ENCODE measurements around the gene CAPN5. TPM values are rescaled to one million over a fixed set of nuclear protein-coding genes. Genes with fewer than 3 reads are reported as not detected.

CAPN5 gene
- total and polyA plus RNA-seq, 2 of the 8 experiments (the other 6 are each of a cell fraction or from before 2014, with no cell fraction given) = 21.5 to 22.4 TPM

DNA sequence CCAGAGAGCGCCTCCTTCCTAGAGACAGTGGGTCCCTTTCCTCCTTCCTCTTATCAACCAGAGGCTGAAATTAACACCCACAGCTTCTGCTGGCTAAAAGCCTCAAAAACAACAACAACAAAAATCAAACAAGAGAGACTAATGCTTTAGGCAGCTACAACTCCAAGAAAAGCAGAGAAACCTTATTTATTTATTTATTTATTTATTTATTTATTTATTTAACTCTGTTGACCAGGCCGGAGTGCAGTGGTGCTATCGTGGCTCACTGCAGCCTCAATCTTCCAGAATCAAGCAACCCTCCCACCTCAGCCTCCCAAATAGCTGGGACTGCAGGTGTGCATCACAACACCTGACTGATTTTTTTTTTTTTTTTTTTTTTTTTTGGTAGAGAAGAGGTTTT lies 35.2 kb upstream of the CAPN5 start:
- Histone ChIP-seq H2BK5ac (ENCODE audit: low read depth, low read length) (no peak overlapping the region), H4K5ac (ENCODE audit: insufficient read length, low read depth, low read length) (no peak overlapping the region), H4K20me1 (replicated peaks in 1 of 2; ENCODE audit: control insufficient read depth in 1 of 2, insufficient read depth in 2 of 2, low read length in 2 of 2) (no peaks in the 10 kb centered on the region), H2BK12ac (ENCODE audit: low read depth, low read length) (no peak overlapping the region), H3K18ac (ENCODE audit: extremely low read depth, low read length) (no peak overlapping the region), H3K23ac (ENCODE audit: insufficient read length) (no peak overlapping the region), H3K79me2 (ENCODE audit: control insufficient read depth in 1 of 2, insufficient read depth in 2 of 2, low read length in 2 of 2) (no peaks in the 10 kb centered on the region), H3K27ac (ENCODE audit: low read depth, low read length) (no peak overlapping the region), H2BK120ac (replicated peaks; ENCODE audit: low read depth, low read length) (no peak overlapping the region), H2BK15ac (ENCODE audit: low read length) (no peak overlapping the region), H3K9me3 (ENCODE audit: insufficient read depth in 2 of 2, low read depth in 1 of 2, low read length in 1 of 2) (no peaks in the 10 kb centered on the region), H3K14ac (ENCODE audit: insufficient read length) (no peak overlapping the region), H3K4me3 (ENCODE audit: extremely low read depth in 1 of 4, insufficient read depth in 2 of 4, low read depth in 3 of 4, low read length in 4 of 4) (no peak overlapping the region), H3K4ac (replicated peaks; ENCODE audit: insufficient read length, low read depth, low read length) (no peak overlapping the region), H2AK5ac (ENCODE audit: low read depth, low read length) (no peak overlapping the region), H3K79me1 (ENCODE audit: low read depth, low read length) (no peaks in the 10 kb centered on the region), H3K56ac (replicated peaks; ENCODE audit: insufficient read length, low read depth, low read length) (no peak overlapping the region), H2BK20ac (ENCODE audit: low read length) (no peak overlapping the region), H3K23me2 (ENCODE audit: low read depth, low read length) (no peaks in the 10 kb centered on the region), H3K27me3 (replicated peaks in 1 of 4; ENCODE audit: control insufficient read depth in 3 of 4, extremely low read depth in 1 of 4, insufficient read depth in 3 of 4, low read length in 3 of 4) (0 out of 7 replicates have a peak, but pooled peaks cover 0 to 2% (median 0%) of the 10 kb centered on the region in 4 experiments), H3K4me1 (replicated peaks in 1 of 4; ENCODE audit: control insufficient read depth in 3 of 4, insufficient read depth in 4 of 4, low read length in 3 of 4) (peaks cover 0 to 6% (median 0%) of the 10 kb centered on the region in 4 experiments; a peak in 4 of 7 replicates), H3K36me3 (ENCODE audit: control insufficient read depth in 2 of 4, insufficient read depth in 4 of 4, low read length in 3 of 4) (no peaks in the 10 kb centered on the region), H3K4me2 (ENCODE audit: insufficient read depth in 1 of 2, low read depth in 2 of 2, low read length in 2 of 2) (no peak overlapping the region), H4K8ac (ENCODE audit: extremely low read depth, insufficient read depth, low read length) (no peak overlapping the region), H2AFZ (ENCODE audit: low read length) (no peak overlapping the region), H3K9ac (replicated peaks in 1 of 4; ENCODE audit: extremely low read depth in 1 of 4, low read depth in 3 of 4, low read length in 3 of 4) (no peak overlapping the region), H4K91ac (replicated peaks; ENCODE audit: insufficient read length, low read length) (no peak overlapping the region)
- DNase-seq (ENCODE audit: low read depth in 1 of 2, low spot score in 2 of 2) (no peak), FAIRE-seq (no peak)
- ChIA-PET POLR2A (ENCODE audit: partially characterized antibody) (interaction anchor here (1.1 kb wide), 1 partner anchor 10 kb away, joined by 4 read pairs; no protein-coding TSS in a partner anchor), CTCF (ENCODE audit: partially characterized antibody) (interaction anchor here (0.5 to 3.1 kb wide), 10 partner anchors 9 to 308 kb away, joined by 3 to 14 read pairs (median 4); no protein-coding TSS in a partner anchor)
- 96% methylated on average over 3 of the region's 3 CpGs; no CpG with 5 or more reads in 1 of the 2 experiments for WGBS, 2 experiments (ENCODE audit: extremely low coverage in 1 of 2, insufficient coverage in 1 of 2, insufficient read length in 1 of 2, insufficient replicate concordance in 2 of 2, low coverage in 1 of 2, low lambda C conversion rate in 2 of 2, missing lambda C conversion rate in 1 of 2)
- TF ChIP-seq, protein P1, sequence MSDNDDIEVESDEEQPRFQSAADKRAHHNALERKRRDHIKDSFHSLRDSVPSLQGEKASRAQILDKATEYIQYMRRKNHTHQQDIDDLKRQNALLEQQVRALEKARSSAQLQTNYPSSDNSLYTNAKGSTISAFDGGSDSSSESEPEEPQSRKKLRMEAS (IDR thresholded peaks at IDR 0.05) = no peak
- no peak for TF ChIP-seq KDM4A (IDR thresholded peaks at IDR 0.05; ENCODE audit: low read depth, low read length, severe bottlenecking)
- TF ChIP-seq JUN (IDR thresholded peaks at IDR 0.05; ENCODE audit: low read depth, low read length) = no peak
- TF ChIP-seq, protein P2, sequence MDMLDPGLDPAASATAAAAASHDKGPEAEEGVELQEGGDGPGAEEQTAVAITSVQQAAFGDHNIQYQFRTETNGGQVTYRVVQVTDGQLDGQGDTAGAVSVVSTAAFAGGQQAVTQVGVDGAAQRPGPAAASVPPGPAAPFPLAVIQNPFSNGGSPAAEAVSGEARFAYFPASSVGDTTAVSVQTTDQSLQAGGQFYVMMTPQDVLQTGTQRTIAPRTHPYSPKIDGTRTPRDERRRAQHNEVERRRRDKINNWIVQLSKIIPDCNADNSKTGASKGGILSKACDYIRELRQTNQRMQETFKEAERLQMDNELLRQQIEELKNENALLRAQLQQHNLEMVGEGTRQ (IDR thresholded peaks at IDR 0.05; ENCODE audit: low read length) = no peak
- no peak for TF ChIP-seq CTBP2 (IDR thresholded peaks at IDR 0.05; ENCODE audit: borderline replicate concordance, insufficient read depth, insufficient read length, low read length)
- no peak for TF ChIP-seq BRCA1 (IDR thresholded peaks at IDR 0.05; ENCODE audit: low read depth, low read length)
- TF ChIP-seq ZNF274 (IDR thresholded peaks at IDR 0.05; ENCODE audit: borderline replicate concordance, extremely low read depth, low read length) = no peak
- no peak for TF ChIP-seq CBX5 (IDR thresholded peaks at IDR 0.05; ENCODE audit: low read depth, low read length)
- no peak for TF ChIP-seq ASH2L (IDR thresholded peaks at IDR 0.05; ENCODE audit: low read length)
- TF ChIP-seq TAF7 (optimal IDR thresholded peaks at IDR 0.05; ENCODE audit: borderline replicate concordance, low read depth, low read length) = no peak
- TF ChIP-seq, protein P3, sequence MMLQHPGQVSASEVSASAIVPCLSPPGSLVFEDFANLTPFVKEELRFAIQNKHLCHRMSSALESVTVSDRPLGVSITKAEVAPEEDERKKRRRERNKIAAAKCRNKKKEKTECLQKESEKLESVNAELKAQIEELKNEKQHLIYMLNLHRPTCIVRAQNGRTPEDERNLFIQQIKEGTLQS (IDR thresholded peaks at IDR 0.05; ENCODE audit: insufficient read depth, low read depth, low read length) = no peak
